GM19452 (cell line): ENCODE measurements around the gene NLRP12.
A peak's percentile ranks its signal among the peaks of the same experiment; 100 is the strongest.
"Not testable (repeated sequence)": the region's sequence is repeated elsewhere in the genome, so short reads cannot be mapped to it uniquely, and the experiment has no call there.

Experiments used
- ATAC-seq: cut with Tn5 transposase; IDR thresholded peaks from one replicate; pipeline ENCODE4 v1.9.1; 2021; ENCODE audit not compliant: unreplicated experiment

Gene NLRP12

DNA sequence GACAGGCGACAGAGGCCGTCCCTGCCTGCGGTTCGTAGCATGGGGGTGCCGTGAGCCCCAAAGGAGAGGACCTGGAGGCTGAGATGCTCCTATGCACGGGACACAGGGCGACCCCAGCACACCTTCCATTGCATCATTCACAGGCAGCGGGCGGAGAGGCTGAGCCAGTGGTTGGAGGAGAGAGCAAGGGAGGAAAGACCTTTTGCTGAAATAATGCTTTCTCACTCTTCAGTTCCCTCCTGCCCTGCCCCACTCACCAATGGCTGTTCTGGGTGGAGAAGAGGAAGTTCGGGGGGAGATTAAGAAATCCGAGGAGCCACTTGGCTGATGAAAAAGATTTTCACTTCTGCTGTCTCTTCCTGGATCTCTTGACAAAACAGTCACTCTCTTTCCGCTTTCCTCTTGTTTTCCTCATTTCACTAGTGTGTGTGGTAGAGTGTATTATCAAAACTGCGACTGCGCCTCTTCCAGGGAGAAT lies at the start of gene NLRP12:
NLRP12 (minus strand) TSS at position 181 of the 478 bp plus-strand sequence; CDS start at position 41, 140 bp downstream.
- no peak for ATAC-seq

DNA sequence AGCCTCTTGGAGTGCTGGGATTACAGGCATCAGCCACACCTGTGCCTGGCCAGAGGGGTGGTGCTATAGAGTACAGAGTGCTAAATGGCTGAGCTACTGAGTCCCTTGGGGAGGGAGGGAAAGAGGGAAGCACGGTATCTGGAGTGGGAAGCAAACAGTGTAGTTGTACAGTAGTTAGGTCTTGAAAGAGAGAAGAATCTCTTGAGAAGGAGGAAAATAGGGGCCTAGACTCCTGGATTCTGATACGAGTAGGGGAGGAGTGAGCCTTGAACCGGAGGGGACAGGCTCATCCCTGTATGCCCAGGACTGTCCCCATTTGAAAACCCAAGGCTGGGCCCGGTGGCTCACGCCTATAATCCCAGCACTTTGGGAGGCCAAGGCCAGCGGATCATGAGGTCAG lies 48.6 kb upstream of the NLRP12 start:
- ATAC-seq, result no peak

DNA sequence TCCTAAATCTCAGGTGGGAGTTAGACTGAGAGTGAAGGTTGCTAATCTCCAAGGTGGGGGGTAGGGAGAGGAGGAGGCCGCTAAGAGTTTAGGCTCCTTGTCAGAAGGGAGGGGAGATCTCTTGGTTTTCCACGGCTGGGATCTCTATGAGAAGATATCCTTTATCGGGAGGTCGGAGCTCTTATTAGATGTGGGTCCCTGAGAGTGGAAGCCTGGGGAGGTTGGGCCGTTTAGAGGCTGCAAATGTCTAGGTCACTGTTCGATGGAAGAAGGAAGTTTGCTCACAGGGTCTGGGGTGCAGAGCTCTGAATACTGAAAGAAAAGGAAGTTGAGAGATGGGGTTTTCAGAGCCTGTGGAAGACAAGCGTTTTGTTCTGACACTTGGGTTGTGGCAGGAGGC lies 47.3 kb upstream of the NLRP12 start:
- ATAC-seq, result no peak

DNA sequence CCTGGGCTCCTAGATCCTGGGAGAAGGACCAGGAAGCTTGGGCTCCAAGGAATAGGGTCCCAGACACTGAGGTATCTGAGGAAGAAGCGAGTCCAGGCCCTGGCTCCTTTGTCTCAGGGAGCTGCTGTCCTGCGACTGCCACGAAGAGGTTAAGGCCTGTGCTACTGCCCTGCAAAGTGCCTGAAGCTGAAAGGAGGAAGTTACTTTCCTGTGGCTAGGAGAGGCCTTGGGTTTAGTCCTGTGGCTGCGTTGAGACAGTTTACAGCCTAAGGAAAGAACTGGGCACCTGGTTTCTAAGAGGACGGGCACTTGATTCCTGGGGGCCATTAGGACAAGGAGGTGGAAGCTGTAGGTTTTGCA lies 46.4 kb upstream of the NLRP12 start:
- ATAC-seq, result no peak

DNA sequence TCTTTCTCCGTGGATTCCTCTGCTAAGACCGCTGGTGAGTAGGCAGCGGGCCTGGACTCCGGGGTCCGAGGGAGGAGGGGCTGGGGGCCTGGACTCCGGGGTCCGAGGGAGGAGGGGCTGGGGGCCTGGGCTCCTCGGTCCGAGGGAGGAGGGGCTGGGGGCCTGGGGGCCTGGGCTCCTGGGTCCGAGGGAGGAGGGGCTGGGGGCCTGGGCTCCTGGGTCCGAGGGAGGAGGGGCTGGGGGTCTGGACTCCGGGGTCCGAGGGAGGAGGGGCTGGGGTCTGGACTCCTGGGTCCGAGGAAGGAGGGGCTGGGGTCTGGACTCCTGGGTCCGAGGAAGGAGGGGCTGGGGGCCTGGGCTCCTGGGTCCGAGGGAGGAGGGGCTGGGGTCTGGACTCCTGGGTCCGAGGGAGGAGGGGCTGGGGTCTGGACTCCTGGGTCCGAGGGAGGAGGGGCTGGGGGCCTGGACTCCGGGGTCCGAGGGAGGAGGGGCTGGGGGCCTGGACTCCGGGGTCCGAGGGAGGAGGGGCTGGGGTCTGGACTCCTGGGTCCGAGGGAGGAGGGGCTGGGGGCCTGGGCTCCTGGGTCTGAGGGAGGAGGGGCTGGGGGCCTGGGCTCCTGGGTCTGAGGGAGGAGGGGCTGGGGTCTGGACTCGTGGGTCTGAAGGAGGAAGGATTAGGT lies 45.8 kb upstream of the NLRP12 start:
- ATAC-seq, result not testable (repeated sequence)

GRCh38 chr19:53868892-53869804 lies 45.0 kb upstream of the NLRP12 start:
- peak; percentile 41 for ATAC-seq

GRCh38 chr19:53868091-53868891 lies 44.2 kb upstream of the NLRP12 start:
- no peak for ATAC-seq

- ATAC-seq, result peak; percentile 70
These were observed 43.3 kb upstream of the NLRP12 start, which contains the start of gene MYADM for GRCh38 chr19:53867225-53868090. MYADM (plus strand) TSS chr19:53867883; CDS start chr19:53873530, 5,647 bp downstream.

GRCh38 chr19:53866865-53867224 lies 42.7 kb upstream of the NLRP12 start:
- ATAC-seq, result no peak

- no peak for ATAC-seq
These were observed 42.1 kb upstream of the NLRP12 start for GRCh38 chr19:53865918-53866864.

DNA sequence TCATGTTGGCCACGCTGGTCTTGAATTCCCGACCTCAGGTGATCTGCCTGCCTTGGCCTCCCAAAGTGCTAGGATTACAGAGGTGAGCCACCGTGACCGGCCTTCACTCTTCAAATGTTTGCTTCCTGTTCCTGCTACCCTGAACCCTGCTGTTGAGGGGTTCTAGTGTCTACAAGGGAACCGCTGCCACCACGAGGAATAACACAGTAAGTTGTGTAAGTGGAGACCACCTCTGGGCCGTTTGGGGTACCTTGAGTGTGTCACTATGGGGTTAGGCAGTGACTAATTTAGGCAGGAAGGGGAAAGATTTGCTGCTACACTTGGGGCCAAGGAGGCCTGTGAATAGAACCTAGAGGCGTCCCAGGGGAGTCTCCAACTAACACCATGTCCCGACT lies 41.4 kb upstream of the NLRP12 start:
- no peak for ATAC-seq

- ATAC-seq, result no peak
These were observed 40.3 kb upstream of the NLRP12 start for GRCh38 chr19:53864308-53864836.

DNA sequence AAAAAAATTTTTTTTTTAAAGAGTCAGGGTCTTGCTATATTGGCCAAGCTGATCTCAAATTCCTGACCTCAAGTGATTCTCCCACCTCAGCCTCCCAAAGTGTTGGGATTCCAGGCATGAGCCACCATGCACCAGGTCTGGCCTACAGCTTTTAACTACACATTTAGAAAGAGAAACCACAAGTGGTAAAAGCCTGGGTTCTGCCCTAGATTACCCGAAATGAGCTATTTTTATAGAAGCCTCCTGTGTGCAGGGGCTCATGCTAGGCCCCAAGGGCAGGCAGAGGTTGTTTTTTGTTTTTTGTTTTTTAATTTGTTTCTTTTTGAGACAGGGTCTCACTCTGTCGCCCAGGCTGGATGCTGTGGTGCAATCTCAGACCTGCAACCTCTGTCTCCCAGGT lies 29.6 kb upstream of the NLRP12 start:
- ATAC-seq, result no peak

- no peak for ATAC-seq
These were observed 25.1 kb upstream of the NLRP12 start for GRCh38 chr19:53849237-53849676.

- no peak for ATAC-seq
These were observed 23.4 kb upstream of the NLRP12 start for GRCh38 chr19:53847555-53847954.

GRCh38 chr19:53844849-53845246 lies 20.7 kb upstream of the NLRP12 start:
- no peak for ATAC-seq

GRCh38 chr19:53840914-53841313 lies 16.8 kb upstream of the NLRP12 start:
- ATAC-seq, result not testable (repeated sequence)

GRCh38 chr19:53840241-53840640 lies 16.1 kb upstream of the NLRP12 start:
- ATAC-seq, result not testable (repeated sequence)

DNA sequence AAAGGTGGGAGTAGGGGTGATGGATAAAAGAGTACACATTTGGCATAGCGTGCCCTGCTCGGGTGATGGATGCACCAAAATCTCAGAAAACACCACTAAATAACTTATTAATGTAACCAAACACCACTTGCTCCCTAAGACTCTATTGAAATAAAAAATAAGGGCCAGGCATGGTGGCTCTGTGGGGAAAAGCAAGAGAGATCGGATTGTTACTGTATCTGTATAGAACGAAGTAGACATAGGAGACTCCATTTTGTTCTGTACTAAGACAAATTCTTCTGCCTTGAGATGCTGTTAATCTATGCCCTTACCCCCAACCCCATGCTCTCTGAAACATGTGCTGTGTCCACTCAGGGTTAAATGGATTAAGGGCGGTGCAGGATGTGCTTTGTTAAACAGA lies 14.3 kb upstream of the NLRP12 start:
- not testable (repeated sequence) for ATAC-seq
